Thyroid gland (tissue), 4 donors: Measurements from ENCODE around the gene KCNMA1.

ENCODE experiments used
- POLR2A ChIP-seq, 2 donors: fragments of 450-650 bp; IDR thresholded peaks; one replicate each; pipeline ENCODE4 v1.6.1; 2017; ENCODE audit warnings: antibody characterized with exemption in 2 of 2, mild to moderate bottlenecking in 2 of 2, moderate library complexity in 1 of 2
- TF ChIP-seq, protein P1 (sequence below), 6 experiments: fragments of 200-600 bp in 3 of 6; fragments of 450-650 bp in 3 of 6; sonication (generic) in 3 of 6; IDR thresholded peaks; one replicate each; pipeline ENCODE4 v1.5.1; 2016 to 2019; ENCODE audit warnings: antibody characterized with exemption in 6 of 6, mild to moderate bottlenecking in 2 of 6, inconsistent platforms in 1 of 6, moderate library complexity in 1 of 6

DNA sequence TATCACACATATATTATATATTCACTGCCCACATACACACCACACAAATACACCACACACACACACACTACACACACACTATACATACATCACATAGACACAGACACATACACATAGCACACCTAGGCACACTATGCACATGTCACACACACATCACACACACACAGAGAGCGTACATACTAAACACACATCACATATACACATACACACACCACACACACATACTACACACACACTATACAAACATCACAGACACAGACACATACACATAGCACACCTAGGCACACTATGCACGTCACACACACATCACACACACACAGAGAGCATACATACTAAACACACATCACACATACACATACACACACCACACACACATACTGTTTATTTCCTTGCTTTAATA, 165.5 kb downstream of the KCNMA1 start:
- TF ChIP-seq, protein P1, sequence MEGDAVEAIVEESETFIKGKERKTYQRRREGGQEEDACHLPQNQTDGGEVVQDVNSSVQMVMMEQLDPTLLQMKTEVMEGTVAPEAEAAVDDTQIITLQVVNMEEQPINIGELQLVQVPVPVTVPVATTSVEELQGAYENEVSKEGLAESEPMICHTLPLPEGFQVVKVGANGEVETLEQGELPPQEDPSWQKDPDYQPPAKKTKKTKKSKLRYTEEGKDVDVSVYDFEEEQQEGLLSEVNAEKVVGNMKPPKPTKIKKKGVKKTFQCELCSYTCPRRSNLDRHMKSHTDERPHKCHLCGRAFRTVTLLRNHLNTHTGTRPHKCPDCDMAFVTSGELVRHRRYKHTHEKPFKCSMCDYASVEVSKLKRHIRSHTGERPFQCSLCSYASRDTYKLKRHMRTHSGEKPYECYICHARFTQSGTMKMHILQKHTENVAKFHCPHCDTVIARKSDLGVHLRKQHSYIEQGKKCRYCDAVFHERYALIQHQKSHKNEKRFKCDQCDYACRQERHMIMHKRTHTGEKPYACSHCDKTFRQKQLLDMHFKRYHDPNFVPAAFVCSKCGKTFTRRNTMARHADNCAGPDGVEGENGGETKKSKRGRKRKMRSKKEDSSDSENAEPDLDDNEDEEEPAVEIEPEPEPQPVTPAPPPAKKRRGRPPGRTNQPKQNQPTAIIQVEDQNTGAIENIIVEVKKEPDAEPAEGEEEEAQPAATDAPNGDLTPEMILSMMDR (IDR thresholded peaks at IDR 0.05), result no peak
- TF ChIP-seq POLR2A (IDR thresholded peaks at IDR 0.05), result no peak
